Endothelial cell of hepatic sinusoid (primary cell): ENCODE measurements around the gene CHEK1.
"Not testable (repeated sequence)": the region's sequence is repeated elsewhere in the genome, so short reads cannot be mapped to it uniquely, and the experiment has no call there.

Source experiments
- in situ Hi-C: cut with HindIII; loops from 2 replicates; pipeline ENCODE4 v1.10.0; 2017; ENCODE audit warnings: low sequenced_read_pairs

The CHEK1 gene

GRCh38 chr11:125690006-125690405 lies 65.0 kb downstream of the CHEK1 start:
- in situ Hi-C loops = no loop called here

DNA sequence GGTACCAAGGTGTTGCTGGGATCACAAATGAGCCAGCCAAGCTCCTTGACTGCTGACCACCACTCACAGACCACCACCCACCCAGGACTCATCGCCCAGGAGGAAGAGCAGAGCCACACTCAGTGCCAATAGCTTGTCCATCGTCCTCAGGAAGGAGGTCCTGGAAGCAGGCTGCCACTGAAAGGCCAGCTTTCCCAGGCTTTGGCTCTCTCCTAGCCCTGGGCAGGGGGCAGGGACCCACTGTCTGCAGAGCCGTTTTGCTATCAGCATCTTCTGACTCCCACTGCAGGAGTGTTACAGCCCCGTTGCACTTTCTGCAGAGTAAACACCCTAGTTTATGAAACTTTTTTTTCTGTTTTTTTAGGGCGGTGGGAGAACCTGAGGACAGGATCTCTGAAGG lies 67.9 kb downstream of the CHEK1 start:
- in situ Hi-C loops = no loop called here

GRCh38 chr11:125694951-125695350 lies 70.0 kb downstream of the CHEK1 start:
- in situ Hi-C loops = no loop called here

- in situ Hi-C loops = no loop called here
These were observed 76.2 kb downstream of the CHEK1 start for GRCh38 chr11:125701018-125701610.

DNA sequence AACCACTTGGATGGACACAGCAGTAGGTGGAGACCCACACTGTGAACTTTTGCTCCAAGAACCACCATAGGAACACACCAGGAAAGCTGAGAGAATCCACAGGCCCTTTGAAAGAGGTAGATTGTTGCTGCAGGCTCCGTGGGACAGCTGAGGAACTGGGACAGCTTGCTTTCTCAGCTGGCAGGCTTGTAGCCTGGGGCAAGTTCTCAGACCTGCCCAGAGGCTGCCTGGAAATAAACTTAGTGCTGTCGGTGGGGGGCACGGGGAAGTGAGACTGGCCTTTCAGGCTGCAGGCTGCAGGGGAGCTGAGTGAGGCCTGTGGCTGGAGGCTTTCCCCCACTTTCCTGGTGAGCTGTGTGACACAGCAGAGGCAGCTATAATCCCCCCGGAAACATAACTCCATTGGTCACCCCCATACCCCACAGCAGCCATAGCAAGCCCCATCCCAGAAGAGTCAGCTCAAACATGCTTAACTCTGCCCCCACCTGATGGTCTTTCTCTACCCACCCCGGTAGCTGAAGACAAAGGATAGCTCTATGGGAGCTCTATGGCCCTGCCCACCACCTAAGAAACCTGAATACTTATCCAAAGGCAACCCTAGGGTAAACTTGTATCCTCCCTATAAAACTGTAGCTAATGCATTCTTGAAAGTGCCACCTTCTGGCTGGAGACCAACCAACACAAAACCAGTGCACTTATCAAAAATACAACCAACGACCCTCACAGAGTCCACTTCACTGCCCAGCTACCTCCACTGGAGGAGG lies 77.1 kb downstream of the CHEK1 start:
- in situ Hi-C loops = no loop called here

- in situ Hi-C loops = not testable (repeated sequence)
These were observed 79.7 kb downstream of the CHEK1 start for GRCh38 chr11:125704686-125705085.

DNA sequence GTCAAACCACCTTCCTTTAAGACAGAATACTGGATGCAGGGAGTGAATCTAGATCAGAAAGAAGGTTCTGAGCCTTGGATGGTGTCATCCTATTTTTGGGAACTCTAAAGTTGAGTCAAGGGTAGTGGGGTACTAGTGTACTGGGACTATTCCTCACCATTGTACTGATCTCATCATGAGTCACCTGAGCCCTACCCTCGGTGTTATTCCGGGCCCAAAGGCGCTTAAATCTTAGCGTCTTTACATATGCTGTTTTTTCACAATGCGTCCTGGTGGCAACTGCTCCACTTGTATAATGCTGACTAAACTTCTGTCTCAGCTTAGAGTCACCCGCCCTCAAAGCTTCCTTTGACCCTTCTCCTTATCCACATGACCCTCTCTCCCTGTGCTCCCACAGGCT lies 95.8 kb downstream of the CHEK1 start:
- in situ Hi-C loops = no loop called here

DNA sequence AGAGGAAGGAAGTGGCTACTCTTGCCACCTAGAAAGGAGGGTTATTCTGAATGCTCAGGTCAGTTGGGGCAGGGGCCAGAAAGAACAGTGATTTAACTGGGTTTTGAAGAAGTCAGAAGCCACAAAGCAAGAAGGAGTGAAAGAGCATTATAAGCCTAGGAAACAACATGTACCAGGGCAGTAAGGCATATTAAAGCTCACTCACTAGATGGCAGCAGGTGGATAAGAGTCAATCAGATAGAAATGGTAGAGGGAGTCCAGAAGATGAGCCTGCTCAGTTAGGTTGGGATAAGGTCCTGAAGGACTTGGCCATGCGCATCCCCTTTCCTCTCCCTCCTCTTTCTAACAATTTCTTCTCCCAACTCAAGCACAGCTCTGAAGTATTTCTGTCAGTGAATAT lies 99.2 kb downstream of the CHEK1 start:
- in situ Hi-C loops = no loop called here
